NB4 (cell line): ENCODE measurements around the gene CD79A.

Experiments
- DNase-seq: peaks from one replicate; pipeline ENCODE4 v3.0.0; 2010; ENCODE audit warnings: low read depth
- H3K4me3 ChIP-seq: one replicate; pipeline ENCODE4 v1.5.1; 2011; ENCODE audit warnings: mild to moderate bottlenecking, low read depth, low read length, moderate library complexity
- MYC ChIP-seq: IDR thresholded peaks from 2 replicates; pipeline ENCODE4 v1.6.1; 2011; ENCODE audit warnings: low read depth, low read length
- POLR2A ChIP-seq: IDR thresholded peaks from 2 replicates; pipeline ENCODE4 v1.6.1; 2011; ENCODE audit warnings: mild to moderate bottlenecking; ENCODE audit not compliant: insufficient read length; ENCODE audit errors: extremely low read depth
- TF ChIP-seq, protein P1 (sequence below): IDR thresholded peaks from 2 replicates; pipeline ENCODE4 v1.6.1; 2011; ENCODE audit warnings: low read depth, low read length
- TF ChIP-seq, protein P2 (sequence below): IDR thresholded peaks from one replicate; pipeline ENCODE4 v1.5.1; 2012; ENCODE audit warnings: low read depth, low read length

Gene CD79A

DNA sequence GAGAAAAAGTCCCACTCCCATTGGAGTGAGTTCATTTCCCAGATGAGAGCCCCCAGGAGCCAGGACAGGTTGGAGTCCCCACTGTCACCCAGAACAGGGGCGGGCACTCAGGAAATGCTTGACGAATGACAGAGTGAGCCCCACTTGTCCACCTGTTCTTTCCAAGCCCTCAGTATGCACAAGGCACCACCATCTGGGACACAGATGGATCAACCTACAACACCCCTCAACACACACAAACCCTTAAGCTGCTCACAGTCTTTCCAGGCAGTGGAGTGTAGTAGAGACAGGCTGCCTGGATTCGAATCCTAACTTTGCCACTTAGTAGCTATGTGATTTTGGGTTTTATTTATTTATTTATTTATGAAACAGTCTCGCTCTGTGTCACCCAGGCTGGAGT is 13.9 kb downstream of the CD79A start:
- no peak overlapping the region for H3K4me3 ChIP-seq
- DNase-seq = no peak
- TF ChIP-seq, protein P1, sequence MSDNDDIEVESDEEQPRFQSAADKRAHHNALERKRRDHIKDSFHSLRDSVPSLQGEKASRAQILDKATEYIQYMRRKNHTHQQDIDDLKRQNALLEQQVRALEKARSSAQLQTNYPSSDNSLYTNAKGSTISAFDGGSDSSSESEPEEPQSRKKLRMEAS = no peak
- TF ChIP-seq, protein P2, sequence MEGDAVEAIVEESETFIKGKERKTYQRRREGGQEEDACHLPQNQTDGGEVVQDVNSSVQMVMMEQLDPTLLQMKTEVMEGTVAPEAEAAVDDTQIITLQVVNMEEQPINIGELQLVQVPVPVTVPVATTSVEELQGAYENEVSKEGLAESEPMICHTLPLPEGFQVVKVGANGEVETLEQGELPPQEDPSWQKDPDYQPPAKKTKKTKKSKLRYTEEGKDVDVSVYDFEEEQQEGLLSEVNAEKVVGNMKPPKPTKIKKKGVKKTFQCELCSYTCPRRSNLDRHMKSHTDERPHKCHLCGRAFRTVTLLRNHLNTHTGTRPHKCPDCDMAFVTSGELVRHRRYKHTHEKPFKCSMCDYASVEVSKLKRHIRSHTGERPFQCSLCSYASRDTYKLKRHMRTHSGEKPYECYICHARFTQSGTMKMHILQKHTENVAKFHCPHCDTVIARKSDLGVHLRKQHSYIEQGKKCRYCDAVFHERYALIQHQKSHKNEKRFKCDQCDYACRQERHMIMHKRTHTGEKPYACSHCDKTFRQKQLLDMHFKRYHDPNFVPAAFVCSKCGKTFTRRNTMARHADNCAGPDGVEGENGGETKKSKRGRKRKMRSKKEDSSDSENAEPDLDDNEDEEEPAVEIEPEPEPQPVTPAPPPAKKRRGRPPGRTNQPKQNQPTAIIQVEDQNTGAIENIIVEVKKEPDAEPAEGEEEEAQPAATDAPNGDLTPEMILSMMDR = no peak
- TF ChIP-seq MYC = no peak
- no peak for TF ChIP-seq POLR2A

DNA sequence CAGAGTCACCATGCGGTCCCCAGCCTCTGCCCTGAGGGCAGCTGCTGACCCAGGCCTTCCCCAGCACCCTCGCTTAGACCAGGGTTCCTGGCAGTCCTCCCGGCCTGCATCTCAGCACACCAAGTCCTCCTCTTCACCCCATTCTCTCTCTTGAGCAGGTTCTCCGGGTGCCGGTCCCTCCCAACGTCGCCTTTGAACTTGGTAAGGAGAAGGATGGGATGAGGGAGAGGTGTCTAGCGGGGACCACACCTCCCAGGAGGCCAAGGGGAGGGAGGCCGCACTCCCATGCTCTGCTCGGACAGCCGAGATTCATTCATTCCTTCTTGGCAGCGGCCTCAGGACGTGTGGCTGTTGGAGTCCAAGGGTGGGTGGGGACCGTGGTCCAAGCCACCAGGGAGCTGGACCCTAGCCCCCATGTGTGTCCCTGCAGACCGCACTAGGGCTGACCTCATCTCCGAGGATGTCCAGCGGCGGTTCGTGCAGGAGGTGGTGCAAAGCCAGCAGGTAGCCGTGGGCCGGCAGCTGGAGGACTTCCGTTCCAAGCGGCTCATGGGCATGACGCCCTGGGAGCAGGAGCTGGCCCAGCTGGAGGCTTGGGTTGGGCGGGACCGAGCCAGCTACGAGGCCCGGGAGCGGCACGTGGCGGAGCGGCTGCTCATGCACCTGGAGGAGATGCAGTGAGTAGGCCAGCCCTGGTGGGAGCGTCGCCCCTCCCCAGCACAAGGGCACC is 15.3 kb downstream of the CD79A start:
- TF ChIP-seq, protein P2 = no peak
- TF ChIP-seq, protein P1 = no peak
- TF ChIP-seq POLR2A (no peak), MYC (no peak)
- H3K4me3 ChIP-seq = no peak overlapping the region
- no peak for DNase-seq

DNA sequence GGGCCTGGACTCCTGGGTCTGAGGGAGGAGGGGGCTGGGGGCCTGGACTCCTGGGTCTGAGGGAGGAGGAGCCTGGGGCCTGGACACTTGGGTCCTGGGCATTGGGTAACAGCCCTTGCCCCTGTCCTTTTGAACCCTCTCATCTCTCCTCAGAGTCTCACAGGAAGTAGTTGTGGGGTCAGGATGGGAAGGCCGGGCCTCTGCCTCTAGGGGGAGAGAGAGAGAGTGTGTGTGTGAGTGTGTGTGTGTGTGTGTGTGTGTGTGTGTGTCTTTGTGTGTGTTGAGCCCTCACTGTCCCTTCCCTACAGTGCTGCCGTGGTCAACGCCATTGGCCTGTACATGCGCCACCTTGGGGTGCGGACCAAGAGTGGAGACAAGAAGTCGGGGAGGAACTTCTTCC is 16.8 kb downstream of the CD79A start:
- DNase-seq = peak; percentile 40

DNA sequence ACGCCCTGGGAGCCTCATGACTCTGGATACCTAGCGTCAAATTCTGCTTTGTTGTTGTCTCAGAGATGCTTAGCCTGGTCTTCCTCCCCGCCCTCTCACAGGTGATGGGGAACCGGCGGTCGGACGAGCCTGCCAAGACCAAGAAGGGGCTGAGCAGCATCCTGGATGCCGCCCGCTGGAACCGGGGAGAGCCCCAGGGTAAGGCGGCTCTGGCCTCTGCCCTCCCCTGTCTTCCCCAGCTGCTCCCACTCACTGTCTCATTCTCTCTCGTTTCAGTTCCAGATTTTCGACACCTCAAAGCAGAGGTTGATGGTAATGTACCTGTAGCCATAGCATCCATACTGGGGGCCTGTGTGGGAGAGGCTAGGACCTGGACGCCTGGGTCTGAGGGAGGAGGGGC is 17.3 kb downstream of the CD79A start:
- no peak for DNase-seq
- no peak overlapping the region for H3K4me3 ChIP-seq
- TF ChIP-seq MYC (no peak), POLR2A (no peak)
- TF ChIP-seq, protein P1 = no peak
- TF ChIP-seq, protein P2 = no peak

More for the DNA sequence above, 16.8 kb downstream of the CD79A start:
- TF ChIP-seq, protein P2 = peak; percentile 13
- TF ChIP-seq POLR2A = no peak
- no peak overlapping the region for H3K4me3 ChIP-seq

GRCh38 chr19:41895745-41896580 is 18.9 kb downstream of the CD79A start:
- H3K4me3 ChIP-seq = no peak overlapping the region
- TF ChIP-seq, protein P2 = peak; percentile 19
- no peak for TF ChIP-seq POLR2A
- DNase-seq = no peak

- TF ChIP-seq POLR2A = no peak
- DNase-seq = no peak
- no peak overlapping the region for H3K4me3 ChIP-seq
These were observed 19.5 kb downstream of the CD79A start for GRCh38 chr19:41896581-41896942.
